Naive thymus-derived CD4-positive, alpha-beta T cell (primary cell): ENCODE measurements around the gene DCUN1D4. TPM values are rescaled to one million over a fixed set of nuclear protein-coding genes. Genes with fewer than 3 reads are reported as not detected.

Source experiments
- ATAC-seq: fragments of 150-1000 bp; cut with Tn5 transposase; 2 replicates; pipeline ENCODE4 v1.10.0; 2021; ENCODE audit warnings: mild to moderate bottlenecking, moderate library complexity
- CTCF ChIA-PET: fragments of 350-600 bp; sonication (Branson Sonifier 250); formaldehyde crosslinking; loops from one replicate; lab custom pipeline; 2021; ENCODE audit warnings: antibody characterized with exemption; lab: Charles Lee
- POLR2A ChIA-PET: fragments of 350-600 bp; sonication (Branson Sonifier 250); formaldehyde crosslinking; loops from one replicate; lab custom pipeline; 2021; ENCODE audit warnings: antibody characterized with exemption, inconsistent platforms; lab: Charles Lee
- DNase-seq, 9 donors: peaks; one replicate each; pipeline versions ENCODE4 v3.0.0 to v3.0.0-alpha.2; 2020 to 2022; ENCODE audit warnings: mixed read lengths in 1 of 9
- H3K27ac ChIP-seq: one replicate; pipeline ENCODE4 v1.7.0; 2013; ENCODE audit warnings: mild to moderate bottlenecking, low read depth, low read length, moderate library complexity
- H3K27me3 ChIP-seq, 2 donors: one replicate each; pipeline ENCODE4 v1.7.0; 2013; ENCODE audit warnings: low read length in 2 of 2, mild to moderate bottlenecking in 2 of 2, moderate library complexity in 2 of 2; ENCODE audit not compliant: control insufficient read depth in 2 of 2, insufficient read depth in 2 of 2
- H3K36me3 ChIP-seq, 3 experiments: 1 replicate in 2 of 3; 2 replicates in 1 of 3; pipeline ENCODE4 v1.7.0; 2013; ENCODE audit warnings: low read length in 3 of 3, mild to moderate bottlenecking in 3 of 3, moderate library complexity in 1 of 3; ENCODE audit not compliant: insufficient read depth in 3 of 3, control insufficient read depth in 2 of 3
- H3K4me1 ChIP-seq, 2 donors: one replicate each; pipeline ENCODE4 v1.7.0; 2013; ENCODE audit warnings: low read length in 2 of 2, mild to moderate bottlenecking in 2 of 2, moderate library complexity in 1 of 2; ENCODE audit not compliant: control insufficient read depth in 2 of 2, insufficient read depth in 2 of 2
- H3K4me3 ChIP-seq: 2 replicates; pipeline ENCODE4 v1.7.0; 2013; ENCODE audit warnings: mild to moderate bottlenecking, low read length
- H3K9me3 ChIP-seq, 3 experiments: 1 replicate in 2 of 3; 2 replicates in 1 of 3; pipeline ENCODE4 v1.7.0; 2013; ENCODE audit warnings: low read length in 3 of 3; ENCODE audit not compliant: control insufficient read depth in 2 of 3
- H3K27ac Mint-ChIP-seq, 9 donors: one replicate each; pipeline ENCODE4 v1.8.0; 2020 to 2022; ENCODE audit warnings: mixed read lengths in 9 of 9, mild to moderate bottlenecking in 8 of 9, moderate library complexity in 5 of 9, inconsistent platforms in 2 of 9
- H3K27me3 Mint-ChIP-seq, 5 donors: one replicate each; pipeline ENCODE4 v1.8.0; 2021 to 2022; ENCODE audit warnings: mixed read lengths in 5 of 5, mild to moderate bottlenecking in 1 of 5
- H3K36me3 Mint-ChIP-seq, 5 donors: one replicate each; pipeline ENCODE4 v1.8.0; 2020 to 2022; ENCODE audit warnings: mixed read lengths in 5 of 5, mild to moderate bottlenecking in 3 of 5, inconsistent platforms in 1 of 5
- H3K4me1 Mint-ChIP-seq, 7 donors: one replicate each; pipeline ENCODE4 v1.8.0; 2020 to 2022; ENCODE audit warnings: mixed read lengths in 7 of 7, mild to moderate bottlenecking in 3 of 7, inconsistent platforms in 1 of 7
- H3K4me3 Mint-ChIP-seq, 10 donors: one replicate each; pipeline ENCODE4 v1.8.0; 2020 to 2022; ENCODE audit warnings: mild to moderate bottlenecking in 10 of 10, mixed read lengths in 10 of 10, moderate library complexity in 6 of 10, inconsistent platforms in 2 of 10
- H3K9me3 Mint-ChIP-seq, 11 donors: one replicate each; pipeline ENCODE4 v1.8.0; 2020 to 2022; ENCODE audit warnings: mixed read lengths in 11 of 11, mild to moderate bottlenecking in 4 of 11, inconsistent platforms in 1 of 11, moderate library complexity in 1 of 11
- intact Hi-C, 2 donors: fragments of 100-400 bp; cut with micrococcal nuclease; formaldehyde crosslinking; loops; one replicate each; pipeline ENCODE4 v1.15.1; 2023
- polyA plus RNA-seq, 2 donors: library from polyadenylated mRNA; unstranded; fragments of 300-500 nt; fragmentation: Illumina TruSeq; gene quantifications; one replicate each; pipeline ENCODE4 v1.2.3, GENCODE V29; 2021
- total RNA-seq, 6 experiments: library from RNA in 5 of 6; stranded (reverse) in 5 of 6; gene quantifications; 1 replicate in 5 of 6; 2 replicates in 1 of 6; pipeline ENCODE4 v1.2.3 and lab custom pipeline; 2021 to 2026

The DCUN1D4 gene
- total and polyA plus RNA-seq, 7 experiments from 2014 or later, result 15.4 to 60.7 (median 31.4) TPM

- Histone ChIP-seq H3K27me3 (no peaks in the 10 kb centered on the region), H3K4me1 (no peaks in the 10 kb centered on the region), H3K9me3 (no peaks in the 10 kb centered on the region), H3K36me3 (peaks cover 0 to 57% (median 8%) of the 10 kb centered on the region in 3 experiments), H3K27ac (no peak overlapping the region), H3K4me3 (no peak overlapping the region)
- H3K27me3 Mint-ChIP-seq, result no peaks in the 10 kb centered on the region
- H3K27ac Mint-ChIP-seq, result no peak overlapping the region
- no peak for DNase-seq
- no peak overlapping the region for H3K4me3 Mint-ChIP-seq
- ChIA-PET POLR2A (no interaction called here), CTCF (interaction anchor here (0.6 kb wide), 1 partner anchor 26 kb away, joined by 5 read pairs; no protein-coding TSS in a partner anchor)
- H3K9me3 Mint-ChIP-seq, result peaks cover 0 to 4% (median 0%) of the 10 kb centered on the region in 11 donors
- peaks cover 5 to 77% (median 50%) of the 10 kb centered on the region in 5 donors for H3K36me3 Mint-ChIP-seq
- intact Hi-C loops, result no loop called here
- ATAC-seq, result no peak
- H3K4me1 Mint-ChIP-seq, result peaks cover 0 to 8% (median 0%) of the 10 kb centered on the region in 7 donors
Observed at GRCh38 chr4:51870441-51871188, 27.7 kb downstream of the DCUN1D4 start.

- Mint-ChIP-seq H3K4me1 (peaks cover 0 to 8% (median 0%) of the 10 kb centered on the region in 7 donors), H3K4me3 (no peak overlapping the region), H3K36me3 (peaks cover 5 to 72% (median 62%) of the 10 kb centered on the region in 5 donors), H3K27me3 (no peaks in the 10 kb centered on the region), H3K27ac (peak overlapping the region in 1 of 9 donors; percentile 36), H3K9me3 (peaks cover 0 to 7% (median 0%) of the 10 kb centered on the region in 11 donors)
- no peak for ATAC-seq
- no peaks in the 10 kb centered on the region for H3K4me1 ChIP-seq
- no peak for DNase-seq
- H3K4me3 ChIP-seq, result no peak overlapping the region
- POLR2A ChIA-PET, result no interaction called here
- CTCF ChIA-PET, result no interaction called here
- no peak overlapping the region for H3K27ac ChIP-seq
- H3K36me3 ChIP-seq, result peaks cover 0 to 51% (median 6%) of the 10 kb centered on the region in 3 experiments
- H3K9me3 ChIP-seq, result no peaks in the 10 kb centered on the region
- no peaks in the 10 kb centered on the region for H3K27me3 ChIP-seq
- intact Hi-C loops, result no loop called here
Observed at GRCh38 chr4:51872283-51872997, 29.5 kb downstream of the DCUN1D4 start.

- CTCF ChIA-PET, result no interaction called here
- ATAC-seq (no peak), DNase-seq (no peak)
- no peaks in the 10 kb centered on the region for H3K4me1 ChIP-seq
- peaks cover 13 to 83% (median 70%) of the 10 kb centered on the region in 5 donors for H3K36me3 Mint-ChIP-seq
- no peaks in the 10 kb centered on the region for H3K27me3 ChIP-seq
- H3K9me3 Mint-ChIP-seq, result peaks cover 0 to 7% (median 0%) of the 10 kb centered on the region in 11 donors
- intact Hi-C loops, result no loop called here
- no peak overlapping the region for H3K27ac Mint-ChIP-seq
- H3K36me3 ChIP-seq, result peaks cover 5 to 57% (median 6%) of the 10 kb centered on the region in 3 experiments
- H3K27me3 Mint-ChIP-seq, result no peaks in the 10 kb centered on the region
- no peak overlapping the region for H3K27ac ChIP-seq
- POLR2A ChIA-PET, result no interaction called here
- peaks cover 0 to 9% (median 0%) of the 10 kb centered on the region in 7 donors for H3K4me1 Mint-ChIP-seq
- H3K4me3 Mint-ChIP-seq, result no peak overlapping the region
- H3K4me3 ChIP-seq, result no peak overlapping the region
- H3K9me3 ChIP-seq, result no peaks in the 10 kb centered on the region
Observed at GRCh38 chr4:51874551-51874950, 31.6 kb downstream of the DCUN1D4 start.

DNA sequence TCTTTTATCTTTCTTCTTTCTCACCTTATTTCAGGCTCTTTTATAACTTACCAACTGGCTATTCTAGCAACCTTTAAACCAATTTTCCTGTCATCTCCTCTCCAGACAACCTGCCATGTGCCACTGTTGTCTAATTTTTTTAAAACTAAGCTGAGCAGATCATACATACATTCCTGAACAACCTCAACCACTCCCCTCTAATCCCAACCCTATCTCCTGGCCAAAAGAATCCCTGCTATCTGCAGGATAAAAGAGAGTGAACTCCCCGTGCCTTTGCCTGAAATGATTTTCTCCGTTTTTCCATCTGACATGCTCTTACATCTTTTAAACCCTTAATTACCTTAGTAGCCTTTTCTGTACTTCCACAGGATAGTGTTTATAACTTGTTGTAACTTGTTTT lies 35.5 kb downstream of the DCUN1D4 start:
- ChIA-PET POLR2A (no interaction called here), CTCF (no interaction called here)
- Histone ChIP-seq H3K9me3 (no peaks in the 10 kb centered on the region), H3K27ac (no peak overlapping the region), H3K4me3 (no peak overlapping the region), H3K4me1 (no peaks in the 10 kb centered on the region), H3K36me3 (peaks cover 5 to 37% (median 6%) of the 10 kb centered on the region in 3 experiments), H3K27me3 (no peaks in the 10 kb centered on the region)
- Mint-ChIP-seq H3K4me3 (no peak overlapping the region), H3K9me3 (peaks cover 0 to 7% (median 0%) of the 10 kb centered on the region in 11 donors), H3K4me1 (peaks cover 0 to 12% (median 4%) of the 10 kb centered on the region in 7 donors), H3K36me3 (peaks cover 10 to 63% (median 54%) of the 10 kb centered on the region in 5 donors), H3K27ac (no peak overlapping the region), H3K27me3 (no peaks in the 10 kb centered on the region)
- DNase-seq (no peak), ATAC-seq (no peak)
- intact Hi-C loops, result no loop called here

DNA sequence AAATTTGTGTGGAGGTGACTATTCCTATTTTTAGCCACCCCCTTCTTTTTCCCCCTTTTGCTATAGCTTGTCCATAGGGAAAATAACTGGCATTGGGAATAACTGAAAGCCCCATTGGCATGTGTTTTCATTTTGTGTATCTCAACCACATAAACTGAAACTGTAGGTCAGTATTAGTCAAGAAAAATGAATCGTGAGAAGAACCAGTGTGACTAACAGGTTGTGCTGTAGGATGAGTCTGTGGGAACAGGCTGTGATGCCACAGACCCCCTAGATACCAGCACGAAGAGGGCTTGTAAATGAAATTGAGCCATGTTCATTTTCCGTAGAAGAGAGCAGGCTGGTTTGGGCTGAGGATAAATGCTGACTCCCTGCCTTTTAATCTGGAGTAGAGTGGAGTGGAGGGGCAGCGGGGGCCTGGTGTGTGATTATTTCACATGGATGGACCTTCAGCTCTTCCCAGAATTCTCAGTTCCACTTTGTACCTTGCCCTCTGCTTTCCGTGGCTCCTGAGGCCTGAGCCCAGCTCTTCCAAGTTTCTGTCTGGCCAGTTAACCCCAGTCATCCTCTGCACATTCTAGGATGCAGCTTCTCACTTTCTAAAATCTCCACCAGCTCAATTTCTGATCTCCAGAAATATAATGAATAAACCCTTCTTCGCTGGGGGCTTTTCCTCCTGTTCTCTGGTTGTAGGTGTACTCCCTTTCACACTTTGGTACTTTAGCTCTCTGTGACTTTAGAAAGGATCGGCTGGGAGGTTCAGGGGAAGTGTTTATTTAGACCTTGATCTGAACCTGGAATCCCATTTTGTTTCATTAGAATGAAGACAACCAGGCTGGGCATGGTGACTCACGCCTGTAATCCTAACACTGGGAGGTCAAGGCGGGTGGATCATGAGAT lies 37.3 kb downstream of the DCUN1D4 start:
- no peak overlapping the region for H3K4me3 Mint-ChIP-seq
- intact Hi-C loops, result no loop called here
- POLR2A ChIA-PET, result interaction anchor here (1.3 kb wide), 1 partner anchor 38 kb away, joined by 3 read pairs; the partner anchor contains the start of gene DCUN1D4

GRCh38 chr4:51884055-51884454 lies 41.1 kb downstream of the DCUN1D4 start:
- H3K27ac ChIP-seq, result no peak overlapping the region
- H3K9me3 Mint-ChIP-seq, result peaks cover 0 to 2% (median 0%) of the 10 kb centered on the region in 11 donors
- H3K27ac Mint-ChIP-seq, result no peak overlapping the region
- H3K36me3 ChIP-seq, result peaks cover 0 to 20% (median 3%) of the 10 kb centered on the region in 3 experiments
- CTCF ChIA-PET, result no interaction called here
- no peaks in the 10 kb centered on the region for H3K27me3 Mint-ChIP-seq
- peaks cover 3 to 41% (median 26%) of the 10 kb centered on the region in 5 donors for H3K36me3 Mint-ChIP-seq
- ATAC-seq (no peak), DNase-seq (no peak)
- intact Hi-C loops, result no loop called here
- no peaks in the 10 kb centered on the region for H3K9me3 ChIP-seq
- POLR2A ChIA-PET, result interaction anchor here (0.6 kb wide), 1 partner anchor 45 kb away, joined by 3 read pairs; no protein-coding TSS in a partner anchor
- H3K4me3 Mint-ChIP-seq, result no peak overlapping the region
- no peaks in the 10 kb centered on the region for H3K4me1 ChIP-seq
- H3K4me3 ChIP-seq, result no peak overlapping the region
- H3K27me3 ChIP-seq, result no peaks in the 10 kb centered on the region
- peaks cover 0 to 17% (median 5%) of the 10 kb centered on the region in 7 donors for H3K4me1 Mint-ChIP-seq

More for the DNA sequence above, 37.3 kb downstream of the DCUN1D4 start:
- CTCF ChIA-PET, result no interaction called here
- H3K4me1 ChIP-seq, result no peaks in the 10 kb centered on the region
- Mint-ChIP-seq H3K27me3 (no peaks in the 10 kb centered on the region), H3K9me3 (peaks cover 0 to 7% (median 0%) of the 10 kb centered on the region in 11 donors), H3K4me1 (peaks cover 0 to 17% (median 5%) of the 10 kb centered on the region in 7 donors), H3K36me3 (peaks cover 9 to 52% (median 37%) of the 10 kb centered on the region in 5 donors), H3K27ac (peak overlapping the region in 1 of 9 donors; percentile 32)
- no peak for DNase-seq
- no peak for ATAC-seq
- peaks cover 5 to 27% (median 6%) of the 10 kb centered on the region in 3 experiments for H3K36me3 ChIP-seq
- H3K4me3 ChIP-seq, result no peak overlapping the region
- no peaks in the 10 kb centered on the region for H3K27me3 ChIP-seq
- no peak overlapping the region for H3K27ac ChIP-seq
- no peaks in the 10 kb centered on the region for H3K9me3 ChIP-seq
